Frontal cortex (tissue), 4 donors: ENCODE measurements around the gene ASPHD2. TPM values are rescaled to one million over a fixed set of nuclear protein-coding genes. Genes with fewer than 3 reads are reported as not detected.

Experiments used
- DNase-seq, 2 donors: peaks; one replicate each; pipeline ENCODE4 v3.0.0; 2012; ENCODE audit warnings: low spot score in 2 of 2
- FAIRE-seq: peaks from 2 replicates; lab custom pipeline; 2012; peaks lifted over from hg19 to GRCh38; lab: Jason Lieb, UNC
- small RNA-seq: library from RNA; depleted of rRNA; stranded (forward); fragments of <200 nt; gene quantifications from one replicate; pipeline ENCODE3, GENCODE V24; 2014
- total RNA-seq: library from RNA; depleted of rRNA; stranded (reverse); fragments of >200 nt; gene quantifications from one replicate; pipeline ENCODE4 v1.2.3, GENCODE V29; 2014
- donor health status: control.
- donor health status: control.
- donor health status: control.

The ASPHD2 gene
- total RNA-seq, 1 donor from 2014 or later = 14.3 TPM

DNA sequence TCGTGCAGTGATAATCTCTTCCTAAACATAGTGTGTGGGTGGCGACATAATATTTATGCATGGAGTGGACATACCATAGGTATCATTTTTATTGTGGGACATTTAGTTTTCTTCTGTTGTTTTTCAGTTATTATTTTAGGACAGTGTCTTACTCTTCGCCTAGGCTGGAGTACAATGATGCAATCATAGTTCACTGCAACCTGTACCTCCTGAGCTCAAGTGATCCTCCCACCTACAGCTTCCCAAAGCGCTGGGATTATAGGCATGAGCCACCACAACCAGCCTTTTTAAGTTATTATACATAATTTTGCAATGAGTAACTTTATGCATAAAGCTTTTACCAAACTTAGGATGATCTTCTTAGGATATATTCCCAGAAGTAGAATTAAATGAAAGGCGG lies 57.3 kb downstream of the ASPHD2 start:
- DNase-seq (no peak), FAIRE-seq (no peak)

DNA sequence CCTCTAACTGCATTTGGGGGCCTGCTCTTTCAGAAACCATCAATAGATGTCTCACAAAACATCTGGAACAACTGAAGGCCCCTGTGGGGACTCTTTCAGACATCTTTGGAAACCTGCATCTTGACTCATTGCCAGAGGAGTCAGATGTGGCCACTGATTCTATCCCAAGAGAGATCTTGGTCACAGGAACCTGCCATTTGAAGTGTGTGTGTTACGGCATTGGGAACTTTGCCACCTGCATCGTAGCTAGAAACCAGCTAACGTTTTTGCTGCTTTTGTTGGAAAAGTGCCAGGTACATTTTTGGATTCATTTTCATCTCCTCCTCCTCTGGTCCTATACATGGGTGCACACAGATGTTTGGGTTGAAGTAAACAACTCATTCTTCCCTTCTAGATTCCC lies 58.9 kb downstream of the ASPHD2 start:
- no peak for FAIRE-seq

DNA sequence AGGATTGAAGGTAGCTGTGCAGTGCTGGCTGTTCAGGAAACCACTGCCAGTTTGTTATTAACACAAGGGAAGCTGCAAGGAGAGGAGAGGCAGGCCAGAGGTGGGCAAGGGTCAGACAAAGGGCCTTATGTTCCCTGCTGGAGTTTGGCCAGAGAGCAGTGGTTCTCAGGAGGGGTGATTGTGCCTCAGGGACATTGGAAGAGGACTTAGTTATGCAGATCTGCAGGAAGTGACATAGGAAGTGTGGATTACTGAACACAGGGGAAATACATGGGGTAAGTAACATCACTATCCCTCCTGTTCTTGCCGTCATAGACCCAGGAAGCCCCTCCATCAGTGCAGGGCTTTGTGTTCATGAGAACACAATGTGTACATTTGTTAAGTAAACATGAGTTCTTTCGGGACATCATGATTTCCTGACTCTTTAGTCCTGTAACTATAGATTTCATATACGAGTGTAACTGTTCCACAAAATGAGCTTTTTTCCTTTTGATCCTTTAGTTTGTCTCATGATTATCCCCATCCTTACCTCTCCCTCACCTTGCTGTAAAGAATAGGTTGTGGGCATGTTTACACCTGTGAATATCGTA lies 60.5 kb downstream of the ASPHD2 start:
- FAIRE-seq (no peak), DNase-seq (no peak)

More for the DNA sequence above, 58.9 kb downstream of the ASPHD2 start:
- DNase-seq = no peak

- FAIRE-seq = no peak
Observed at GRCh38 chr22:26492220-26492619, 63.2 kb downstream of the ASPHD2 start.

GRCh38 chr22:26494506-26494905 lies 65.4 kb downstream of the ASPHD2 start:
- FAIRE-seq = no peak

More at GRCh38 chr22:26492220-26492619, 63.2 kb downstream of the ASPHD2 start:
- no peak for DNase-seq

More at GRCh38 chr22:26494506-26494905, 65.4 kb downstream of the ASPHD2 start:
- DNase-seq = no peak

Small RNA genes lying within 50 kb of the gene (small RNA-seq; reads per million reads assigned to genes)
- gene RNA5SP495 = not detected

Other genes starting within 250 kb of the ASPHD2 start
- 28.1 TPM for gene HPS4, start 54.5 kb downstream of the ASPHD2 start, total RNA-seq
- gene SRRD, start 54.6 kb downstream of the ASPHD2 start, total RNA-seq = 13.5 TPM
- gene TFIP11, start 83.2 kb downstream of the ASPHD2 start, total RNA-seq = 45.7 TPM
- gene TPST2, start 160.9 kb downstream of the ASPHD2 start, total RNA-seq = 6.1 TPM
- 2.0 TPM for gene CRYBB1, start 188.8 kb downstream of the ASPHD2 start, total RNA-seq
- not detected for gene CRYBA4, start 192.7 kb downstream of the ASPHD2 start, total RNA-seq
- 110 TPM for gene MIAT, start 228.3 kb downstream of the ASPHD2 start, total RNA-seq